H9 (cell line): ENCODE data around the gene ATP6V0B. TPM values are rescaled to one million over a fixed set of nuclear protein-coding genes. Genes with fewer than 3 reads are reported as not detected.
A peak's percentile ranks its signal among the peaks of the same experiment; 100 is the strongest.

Experiments
- DNase-seq: peaks from one replicate; pipeline ENCODE4 v3.0.0-alpha.2; 2017
- H2AFZ ChIP-seq: one replicate; pipeline ENCODE4 v1.6.1; 2013; ENCODE audit warnings: mild to moderate bottlenecking, low read length, control low read depth, moderate library complexity
- H2AK5ac ChIP-seq: 2 replicates; pipeline ENCODE4 v1.6.1; 2013; ENCODE audit warnings: low read length, control low read depth, mixed read lengths; ENCODE audit not compliant: insufficient read length
- H2BK120ac ChIP-seq: one replicate; pipeline ENCODE4 v1.6.1; 2013; ENCODE audit warnings: low read depth, mild to moderate bottlenecking, low read length, control low read depth, inconsistent platforms; ENCODE audit not compliant: poor library complexity, severe bottlenecking
- H2BK12ac ChIP-seq: 2 replicates; pipeline ENCODE4 v1.6.1; 2013; ENCODE audit warnings: low read length, control low read depth, mixed read lengths, low read depth; ENCODE audit not compliant: insufficient read length
- H2BK15ac ChIP-seq: 2 replicates; pipeline ENCODE4 v1.6.1; 2013; ENCODE audit warnings: low read depth, low read length, control low read depth
- H2BK20ac ChIP-seq: one replicate; pipeline ENCODE4 v1.6.1; 2013; ENCODE audit warnings: low read depth, mild to moderate bottlenecking, low read length, control low read depth, inconsistent platforms; ENCODE audit not compliant: poor library complexity, severe bottlenecking
- H2BK5ac ChIP-seq: 2 replicates; pipeline ENCODE4 v1.6.1; 2013; ENCODE audit warnings: low read length, control low read depth, mixed read lengths; ENCODE audit not compliant: insufficient read length
- H3K14ac ChIP-seq: 2 replicates; pipeline ENCODE4 v1.6.1; 2013; ENCODE audit warnings: low read length, control low read depth; ENCODE audit not compliant: insufficient read depth
- H3K18ac ChIP-seq: 2 replicates; pipeline ENCODE4 v1.6.1; 2013; ENCODE audit warnings: low read depth, mild to moderate bottlenecking, mixed read lengths, low read length, control low read depth; ENCODE audit not compliant: insufficient read length
- H3K23ac ChIP-seq: 2 replicates; pipeline ENCODE4 v1.6.1; 2013; ENCODE audit warnings: low read length, control low read depth, mixed read lengths, low read depth; ENCODE audit not compliant: insufficient read length
- H3K23me2 ChIP-seq: 2 replicates; pipeline ENCODE4 v1.6.1; 2013; ENCODE audit warnings: low read depth, mild to moderate bottlenecking, mixed read lengths, low read length, control low read depth; ENCODE audit not compliant: insufficient read length, poor library complexity, severe bottlenecking
- H3K27ac ChIP-seq: 2 replicates; pipeline ENCODE4 v1.5.1; 2013; ENCODE audit warnings: low read length, control low read depth, mixed read lengths, low read depth; ENCODE audit not compliant: insufficient read length
- H3K27me3 ChIP-seq: 2 replicates; pipeline ENCODE4 v1.6.1; 2013; ENCODE audit warnings: low read length, control low read depth, inconsistent platforms; ENCODE audit not compliant: insufficient read depth
- H3K4ac ChIP-seq: 2 replicates; pipeline ENCODE4 v1.6.1; 2013; ENCODE audit warnings: low read depth, mild to moderate bottlenecking, control low read depth, inconsistent platforms, low read length, moderate library complexity
- H3K4me1 ChIP-seq: 2 replicates; pipeline ENCODE4 v1.6.1; 2013; ENCODE audit warnings: low read length, control low read depth, inconsistent platforms; ENCODE audit not compliant: insufficient read depth
- H3K4me2 ChIP-seq: 2 replicates; pipeline ENCODE4 v1.6.1; 2013; ENCODE audit warnings: low read length, control low read depth, mixed read lengths; ENCODE audit not compliant: insufficient read length, insufficient read depth
- H3K56ac ChIP-seq: 2 replicates; pipeline ENCODE4 v1.6.1; 2013; ENCODE audit warnings: low read depth, mild to moderate bottlenecking, mixed read lengths, low read length, control low read depth; ENCODE audit not compliant: insufficient read length
- H3K79me1 ChIP-seq: 2 replicates; pipeline ENCODE4 v1.6.1; 2013; ENCODE audit warnings: low read depth, mild to moderate bottlenecking, moderate library complexity, low read length, control low read depth, inconsistent platforms; ENCODE audit not compliant: insufficient read depth, poor library complexity, severe bottlenecking
- H3K79me2 ChIP-seq: 2 replicates; pipeline ENCODE4 v1.6.1; 2013; ENCODE audit warnings: low read length, control low read depth, inconsistent platforms; ENCODE audit not compliant: insufficient read depth
- H3K9ac ChIP-seq: 2 replicates; pipeline ENCODE4 v1.6.1; 2013; ENCODE audit warnings: low read length, control low read depth, mixed read lengths; ENCODE audit not compliant: insufficient read length; ENCODE audit errors: extremely low read depth
- H3K9me3 ChIP-seq: one replicate; pipeline ENCODE4 v1.6.1; 2013; ENCODE audit warnings: low read depth, low read length, inconsistent platforms; ENCODE audit not compliant: control insufficient read depth
- H3T11ph ChIP-seq: one replicate; pipeline ENCODE4 v1.6.1; 2013; ENCODE audit warnings: mild to moderate bottlenecking, low read length, control low read depth, inconsistent platforms
- H4K20me1 ChIP-seq: one replicate; pipeline ENCODE4 v1.6.1; 2013; ENCODE audit not compliant: control insufficient read depth, insufficient read length, insufficient read depth
- H4K5ac ChIP-seq: 2 replicates; pipeline ENCODE4 v1.6.1; 2013; ENCODE audit warnings: low read depth, mild to moderate bottlenecking, mixed read lengths, low read length, control low read depth; ENCODE audit not compliant: insufficient read length
- H4K8ac ChIP-seq: replicated peaks from 2 replicates; pipeline ENCODE4 v1.6.1; 2013; ENCODE audit warnings: low read length, control low read depth, mixed read lengths, low read depth; ENCODE audit not compliant: insufficient read length
- H4K91ac ChIP-seq: 2 replicates; pipeline ENCODE4 v1.6.1; 2013; ENCODE audit warnings: low read depth, mild to moderate bottlenecking, moderate library complexity, mixed read lengths, low read length, control low read depth; ENCODE audit not compliant: insufficient read length
- H3K27ac Mint-ChIP-seq, 3 experiments: 2 replicates in 2 of 3; 3 replicates in 1 of 3; pipeline ENCODE4 v1.8.0; 2020 to 2021; ENCODE audit warnings: mixed read lengths in 3 of 3, mild to moderate bottlenecking in 1 of 3, moderate library complexity in 1 of 3
- H3K27me3 Mint-ChIP-seq: 2 replicates; pipeline ENCODE4 v1.8.0; 2021; ENCODE audit warnings: low read depth, mild to moderate bottlenecking, moderate library complexity, mixed read lengths
- H3K36me3 Mint-ChIP-seq, 3 experiments: 2 replicates in 2 of 3; 3 replicates in 1 of 3; pipeline ENCODE4 v1.8.0; 2020 to 2021; ENCODE audit warnings: low read depth in 3 of 3, mixed read lengths in 3 of 3; ENCODE audit not compliant: insufficient read depth in 1 of 3
- H3K4me1 Mint-ChIP-seq, 2 experiments: 2 replicates each; pipeline ENCODE4 v1.8.0; 2020; ENCODE audit warnings: mixed read lengths in 2 of 2
- H3K4me3 Mint-ChIP-seq, 2 experiments: 2 replicates in 1 of 2; 3 replicates in 1 of 2; pipeline ENCODE4 v1.8.0; 2020 to 2021; ENCODE audit warnings: mild to moderate bottlenecking in 2 of 2, mixed read lengths in 2 of 2, moderate library complexity in 1 of 2
- H3K9me3 Mint-ChIP-seq, 2 experiments: 2 replicates in 1 of 2; 3 replicates in 1 of 2; pipeline ENCODE4 v1.8.0; 2020; ENCODE audit warnings: mild to moderate bottlenecking in 2 of 2, mixed read lengths in 2 of 2, moderate library complexity in 1 of 2
- CTCF ChIP-seq: fragments of 200-600 bp; sonication (generic); conservative IDR thresholded peaks from 3 replicates; pipeline ENCODE4 v1.8.0; 2021; ENCODE audit warnings: antibody characterized with exemption, mild to moderate bottlenecking
- WGBS: extraction: QIAGEN DNeasy Blood & Tissue Kit; methylation state at CpG from one replicate; pipeline ENCODE4 v1.1.7; 2013; ENCODE audit warnings: missing lambda C conversion rate, low lambda C conversion rate, mixed read lengths; ENCODE audit not compliant: insufficient read length; ENCODE audit errors: extremely low coverage; 5-methylcytosine and 5-hydroxymethylcytosine counted together
- total RNA-seq: library from RNA; stranded (reverse); gene quantifications from 2 replicates; pipeline ENCODE4 v1.2.1, GENCODE V29; 2021

Gene ATP6V0B
- total RNA-seq, 1 experiment from 2014 or later: 131 TPM

- no CpG with 5 or more reads among the region's 45 CpGs for WGBS
- Histone ChIP-seq H2BK120ac (no peak overlapping the region), H2AK5ac (no peak overlapping the region), H2BK20ac (no peak overlapping the region), H3K23ac (no peak overlapping the region), H3K27me3 (no peaks in the 10 kb centered on the region), H3K9me3 (no peaks in the 10 kb centered on the region), H3K14ac (peak overlapping the region; percentile 80), H3K18ac (peak overlapping the region; percentile 1), H2BK15ac (no peak overlapping the region), H3K4me1 (peaks cover 8% of the 10 kb centered on the region; the same call in 1 of the 2 replicates), H3K9ac (peak overlapping the region; percentile 39), H4K20me1 (no peaks in the 10 kb centered on the region), H3T11ph (no peak overlapping the region), H4K5ac (no peak overlapping the region), H3K79me1 (peaks cover 6% of the 10 kb centered on the region), H2BK12ac (no peak overlapping the region), H3K27ac (no peak overlapping the region), H3K79me2 (peaks cover 3% of the 10 kb centered on the region; the same call in 1 of the 2 replicates), H4K8ac (no peak overlapping the region), H3K4me2 (peak overlapping the region; percentile 57), H3K4ac (no peak overlapping the region), H3K56ac (no peak overlapping the region), H4K91ac (no peak overlapping the region), H2AFZ (no peak overlapping the region), H2BK5ac (no peak overlapping the region), H3K23me2 (peaks cover 17% of the 10 kb centered on the region)
- Mint-ChIP-seq H3K27me3 (no peaks in the 10 kb centered on the region), H3K27ac (peak overlapping the region in 1 of 3 experiments; percentile 92; a peak in 2 of 7 replicates), H3K36me3 (peaks cover 26 to 55% (median 52%) of the 10 kb centered on the region in 3 experiments; a peak in 6 of 7 replicates), H3K4me3 (peak overlapping the region; percentile 89 to 92), H3K4me1 (peaks cover 24 to 32% of the 10 kb centered on the region in 2 experiments), H3K9me3 (no peaks in the 10 kb centered on the region; a peak in 1 of 5 replicates)
- DNase-seq: no peak
- no peak for TF ChIP-seq CTCF
Observed at GRCh38 chr1:43979528-43980254, 4.9 kb downstream of the ATP6V0B start.
